ENCODE results near the gene RAMP1. TPM values are rescaled to one million over a fixed set of nuclear protein-coding genes. Genes with fewer than 3 reads are reported as not detected.

The RAMP1 gene
- total and polyA plus RNA-seq, 9 donors = 1.8 to 62.5 (median 29.4) TPM

DNA sequence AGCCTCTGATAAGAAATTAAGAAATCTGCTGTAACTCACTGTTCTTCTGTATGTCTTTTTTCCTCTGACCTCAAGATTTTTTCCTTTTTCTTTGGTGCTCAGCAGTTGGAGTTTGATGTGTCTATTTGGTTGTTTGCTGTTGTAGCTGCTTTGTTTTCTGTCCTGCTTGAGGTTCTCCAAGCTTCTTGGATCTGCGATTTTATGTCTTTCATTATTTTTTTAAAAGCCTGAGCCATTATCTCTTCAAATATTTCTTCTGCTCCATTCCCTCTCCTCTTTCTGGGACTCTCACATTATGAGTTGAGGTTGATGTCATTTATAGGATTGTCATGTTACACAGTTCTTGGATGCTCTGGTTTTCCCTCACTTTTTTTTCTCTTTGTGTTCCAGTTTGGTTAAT, 47.7 kb downstream of the RAMP1 start:
- WGBS, 3 donors = 97 to 100% (median 100%) methylated on average over 1 of the region's 1 CpG
- no peak overlapping the region for H3K27ac ChIP-seq
- no peak for DNase-seq

DNA sequence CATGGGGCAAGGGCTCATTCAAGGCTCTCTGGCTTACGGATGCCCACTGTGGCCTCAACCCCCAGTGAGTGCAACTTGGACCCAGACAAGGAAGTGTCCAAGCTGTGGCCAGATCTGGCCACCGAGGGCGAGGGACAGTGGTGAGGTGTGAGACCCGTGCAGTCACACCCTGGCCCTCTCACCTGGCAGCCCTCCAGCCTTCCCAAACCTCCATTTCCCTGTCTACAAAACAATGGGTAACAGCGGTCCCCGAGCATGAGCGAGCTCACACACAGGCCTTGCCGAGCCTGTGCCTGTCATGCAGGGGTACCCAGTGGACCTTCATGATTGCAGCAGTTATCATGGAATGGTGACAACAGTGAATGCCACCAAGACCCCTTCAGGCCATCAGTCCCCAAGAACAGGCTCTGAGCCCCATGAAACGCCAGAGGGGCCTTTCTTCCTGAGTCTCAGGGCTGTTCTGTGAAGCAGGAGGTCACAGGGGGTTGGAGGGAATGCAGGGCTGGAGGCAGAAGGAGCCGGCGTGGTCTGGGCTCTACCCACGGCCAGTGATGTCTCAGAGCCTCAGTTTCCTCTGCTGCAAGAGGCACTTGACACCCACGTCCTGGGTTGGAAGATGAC, 49.8 kb downstream of the RAMP1 start:
- Histone ChIP-seq H3K36me3 (no peaks in the 10 kb centered on the region), H3K4me1 (ENCODE audit: insufficient read depth) (peaks cover 4% of the 10 kb centered on the region), H3K9me3 (no peaks in the 10 kb centered on the region), H3K27me3 (no peaks in the 10 kb centered on the region), H3K4me3 (no peak overlapping the region), H3K27ac (no peak overlapping the region)
- WGBS, 3 donors = 93 to 96% (median 96%) methylated on average over 10 to 13 of the region's 13 CpGs
- no peak for TF ChIP-seq POLR2A (IDR thresholded peaks at IDR 0.05)
- TF ChIP-seq EP300 (IDR thresholded peaks at IDR 0.05) = no peak
- TF ChIP-seq, protein P1, sequence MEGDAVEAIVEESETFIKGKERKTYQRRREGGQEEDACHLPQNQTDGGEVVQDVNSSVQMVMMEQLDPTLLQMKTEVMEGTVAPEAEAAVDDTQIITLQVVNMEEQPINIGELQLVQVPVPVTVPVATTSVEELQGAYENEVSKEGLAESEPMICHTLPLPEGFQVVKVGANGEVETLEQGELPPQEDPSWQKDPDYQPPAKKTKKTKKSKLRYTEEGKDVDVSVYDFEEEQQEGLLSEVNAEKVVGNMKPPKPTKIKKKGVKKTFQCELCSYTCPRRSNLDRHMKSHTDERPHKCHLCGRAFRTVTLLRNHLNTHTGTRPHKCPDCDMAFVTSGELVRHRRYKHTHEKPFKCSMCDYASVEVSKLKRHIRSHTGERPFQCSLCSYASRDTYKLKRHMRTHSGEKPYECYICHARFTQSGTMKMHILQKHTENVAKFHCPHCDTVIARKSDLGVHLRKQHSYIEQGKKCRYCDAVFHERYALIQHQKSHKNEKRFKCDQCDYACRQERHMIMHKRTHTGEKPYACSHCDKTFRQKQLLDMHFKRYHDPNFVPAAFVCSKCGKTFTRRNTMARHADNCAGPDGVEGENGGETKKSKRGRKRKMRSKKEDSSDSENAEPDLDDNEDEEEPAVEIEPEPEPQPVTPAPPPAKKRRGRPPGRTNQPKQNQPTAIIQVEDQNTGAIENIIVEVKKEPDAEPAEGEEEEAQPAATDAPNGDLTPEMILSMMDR (IDR thresholded peaks at IDR 0.05) = no peak
- intact Hi-C loops (cut with DNase I) = no loop called here
- DNase-seq = peak in 1 of 5 donors; percentile 35

More for the DNA sequence above, 47.7 kb downstream of the RAMP1 start:
- H3K27me3 ChIP-seq = no peaks in the 10 kb centered on the region
- no peak for TF ChIP-seq POLR2A (IDR thresholded peaks at IDR 0.05)
- TF ChIP-seq, protein P1 (IDR thresholded peaks at IDR 0.05) = no peak
- no peak for TF ChIP-seq EP300 (IDR thresholded peaks at IDR 0.05)
- no peak overlapping the region for H3K4me3 ChIP-seq
- H3K9me3 ChIP-seq = no peaks in the 10 kb centered on the region
- H3K4me1 ChIP-seq (ENCODE audit: insufficient read depth) = peaks cover 4% of the 10 kb centered on the region
- no peaks in the 10 kb centered on the region for H3K36me3 ChIP-seq
- intact Hi-C loops (cut with DNase I) = no loop called here

DNA sequence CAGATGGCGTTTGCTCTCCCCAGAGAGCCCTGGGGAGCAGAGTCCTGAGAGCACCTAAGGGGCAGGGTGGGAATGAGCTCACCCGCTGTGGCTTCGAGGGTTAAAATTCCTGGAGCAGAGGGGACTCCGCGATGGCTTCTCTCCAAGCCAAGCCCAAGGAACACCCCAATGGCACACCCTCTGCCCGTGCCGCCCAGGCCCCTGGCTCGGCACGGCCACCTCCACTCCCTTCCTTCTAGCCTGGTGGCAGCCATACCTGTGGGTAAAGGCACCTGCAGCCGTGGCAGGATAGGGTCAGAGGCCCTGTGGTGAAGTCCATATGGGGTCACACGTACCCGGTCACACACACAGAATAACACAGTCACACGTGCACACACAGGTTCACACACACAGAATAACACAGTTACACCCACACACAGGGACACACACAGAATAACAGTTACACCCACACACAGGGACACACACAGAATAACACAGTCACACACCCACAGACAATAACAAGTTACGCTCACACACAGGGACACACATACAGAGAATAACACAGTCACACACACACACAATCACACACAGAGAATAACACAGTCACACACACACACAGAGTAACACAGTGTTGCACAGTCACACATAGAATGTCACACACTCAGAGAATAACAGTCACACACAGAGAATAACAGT, 50.5 kb downstream of the RAMP1 start:
- intact Hi-C loops (cut with DNase I) = no loop called here
- Histone ChIP-seq H3K27ac (no peak overlapping the region), H3K9me3 (no peaks in the 10 kb centered on the region), H3K27me3 (no peaks in the 10 kb centered on the region), H3K36me3 (no peaks in the 10 kb centered on the region), H3K4me3 (no peak overlapping the region), H3K4me1 (ENCODE audit: insufficient read depth) (peaks cover 4% of the 10 kb centered on the region)
- no peak for TF ChIP-seq POLR2A (IDR thresholded peaks at IDR 0.05)
- TF ChIP-seq, protein P1 (IDR thresholded peaks at IDR 0.05) = no peak
- TF ChIP-seq EP300 (IDR thresholded peaks at IDR 0.05) = no peak
- 90 to 92% (median 91%) methylated on average over 14 of the region's 14 CpGs for whole genome bisulfite sequencing, 3 donors
- DNase-seq = peak in 1 of 5 donors; percentile 18

GRCh38 chr2:237910576-237911362, 51.3 kb downstream of the RAMP1 start:
- Histone ChIP-seq H3K36me3 (no peaks in the 10 kb centered on the region), H3K9me3 (no peaks in the 10 kb centered on the region), H3K27me3 (no peaks in the 10 kb centered on the region), H3K27ac (no peak overlapping the region), H3K4me1 (ENCODE audit: insufficient read depth) (no peaks in the 10 kb centered on the region), H3K4me3 (no peak overlapping the region)
- TF ChIP-seq POLR2A (IDR thresholded peaks at IDR 0.05) (no peak), EP300 (IDR thresholded peaks at IDR 0.05) (no peak)
- TF ChIP-seq, protein P1 (IDR thresholded peaks at IDR 0.05) = no peak
- intact Hi-C loops (cut with DNase I) = no loop called here
- WGBS, 3 donors = 95% methylated on average over 10 to 12 of the region's 12 CpGs
- DNase-seq = no peak
